Measurements from ENCODE around the gene TRIM38.
"Not testable (repeated sequence)": the region's sequence is repeated elsewhere in the genome, so short reads cannot be mapped to it uniquely, and the experiment has no call there.

Gene TRIM38

GRCh38 chr6:25990172-25990873 lies 27.7 kb downstream of the TRIM38 start:
- H3K27me3 ChIP-seq (ENCODE audit: control insufficient read depth, insufficient read depth, low read length, poor library complexity, severe bottlenecking): no peaks in the 10 kb centered on the region
- H3K27ac ChIP-seq (ENCODE audit: insufficient read depth, low read depth, low read length, poor library complexity, severe bottlenecking): no peak overlapping the region
- no peaks in the 10 kb centered on the region for H3K4me1 ChIP-seq (ENCODE audit: control insufficient read depth, insufficient read depth, low read length)
- no peak overlapping the region for H3K4me3 ChIP-seq (ENCODE audit: insufficient read depth, low read depth, low read length)
- H3K9me3 ChIP-seq (ENCODE audit: control insufficient read depth, low read length): no peaks in the 10 kb centered on the region
- H3K36me3 ChIP-seq (ENCODE audit: control insufficient read depth, insufficient read depth, low read length): no peaks in the 10 kb centered on the region
- 83 to 97% methylated on average over 1 of the region's 2 CpGs for WGBS, 2 experiments

GRCh38 chr6:25991785-25992412 lies 29.3 kb downstream of the TRIM38 start:
- no peaks in the 10 kb centered on the region for H3K9me3 ChIP-seq (ENCODE audit: control insufficient read depth, low read length)
- 16 to 19% methylated on average over 30 of the region's 30 CpGs for WGBS, 2 experiments
- H3K4me3 ChIP-seq (ENCODE audit: insufficient read depth, low read depth, low read length): peak overlapping the region; percentile 55
- no peaks in the 10 kb centered on the region for H3K4me1 ChIP-seq (ENCODE audit: control insufficient read depth, insufficient read depth, low read length)
- H3K27me3 ChIP-seq (ENCODE audit: control insufficient read depth, insufficient read depth, low read length, poor library complexity, severe bottlenecking): no peaks in the 10 kb centered on the region
- peak overlapping the region; percentile 55 for H3K27ac ChIP-seq (ENCODE audit: insufficient read depth, low read depth, low read length, poor library complexity, severe bottlenecking)
- no peaks in the 10 kb centered on the region for H3K36me3 ChIP-seq (ENCODE audit: control insufficient read depth, insufficient read depth, low read length)

DNA sequence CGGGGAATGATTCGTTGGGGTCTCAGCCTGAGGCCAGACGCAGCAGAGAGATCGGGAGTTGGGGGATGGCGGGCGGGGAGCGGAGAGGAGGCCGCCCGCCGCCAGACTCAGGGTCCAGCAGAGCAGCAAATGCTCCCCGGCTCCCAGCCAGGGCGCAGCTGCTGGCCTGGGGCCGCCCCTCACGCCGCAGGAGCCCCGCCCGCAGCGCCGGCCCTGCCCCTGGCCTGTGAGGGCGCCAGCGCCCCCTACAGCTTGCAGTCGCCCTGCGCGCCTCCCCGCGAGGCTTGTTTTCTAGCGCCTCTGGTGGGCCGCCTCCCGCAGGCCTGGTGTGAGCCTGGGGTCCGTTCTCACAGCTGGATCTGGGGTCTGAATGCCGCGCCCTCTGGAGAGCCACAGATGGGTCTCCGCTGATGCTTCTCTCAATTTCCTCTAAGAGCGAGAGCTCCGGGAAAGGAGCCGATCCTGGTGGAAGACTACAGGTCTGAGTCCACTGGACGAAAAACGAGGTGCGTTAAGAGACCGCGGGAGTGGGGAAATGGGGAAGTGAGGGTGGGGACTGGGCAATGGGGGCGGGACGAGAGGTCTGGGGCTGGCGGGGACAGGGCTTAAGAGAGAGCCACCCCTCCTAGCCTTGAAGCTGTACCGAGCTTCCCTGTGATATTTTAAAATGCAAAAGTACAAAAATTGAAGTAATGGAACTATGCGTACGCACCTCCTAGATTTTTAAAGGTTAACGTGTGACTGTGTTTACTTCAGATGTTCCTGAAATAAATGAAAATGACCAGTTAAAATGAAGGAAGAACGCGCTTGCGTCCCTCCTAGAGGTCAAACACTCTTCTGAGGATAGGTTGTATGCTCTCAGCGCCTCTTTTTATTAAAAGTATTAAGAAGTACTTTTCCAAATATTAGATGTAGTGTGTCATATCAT lies 30.1 kb downstream of the TRIM38 start:
- Histone ChIP-seq H3K36me3 (ENCODE audit: control insufficient read depth, insufficient read depth, low read length) (no peaks in the 10 kb centered on the region), H3K27ac (ENCODE audit: insufficient read depth, low read depth, low read length, poor library complexity, severe bottlenecking) (peak overlapping the region; percentile 55), H3K4me3 (ENCODE audit: insufficient read depth, low read depth, low read length) (peak overlapping the region; percentile 55), H3K4me1 (ENCODE audit: control insufficient read depth, insufficient read depth, low read length) (no peaks in the 10 kb centered on the region), H3K9me3 (ENCODE audit: control insufficient read depth, low read length) (no peaks in the 10 kb centered on the region), H3K27me3 (ENCODE audit: control insufficient read depth, insufficient read depth, low read length, poor library complexity, severe bottlenecking) (no peaks in the 10 kb centered on the region)
- WGBS, 2 experiments: 9 to 10% methylated on average over 50 to 51 of the region's 52 CpGs

GRCh38 chr6:25993341-25993684 lies 30.7 kb downstream of the TRIM38 start:
- H3K4me3 ChIP-seq (ENCODE audit: insufficient read depth, low read depth, low read length): peak overlapping the region; percentile 55
- H3K9me3 ChIP-seq (ENCODE audit: control insufficient read depth, low read length); H3K4me1 ChIP-seq (ENCODE audit: control insufficient read depth, insufficient read depth, low read length); H3K27ac ChIP-seq (ENCODE audit: insufficient read depth, low read depth, low read length, poor library complexity, severe bottlenecking); H3K36me3 ChIP-seq (ENCODE audit: control insufficient read depth, insufficient read depth, low read length); H3K27me3 ChIP-seq (ENCODE audit: control insufficient read depth, insufficient read depth, low read length, poor library complexity, severe bottlenecking): not testable (repeated sequence)
- WGBS, 2 experiments: 93% methylated on average over 5 to 6 of the region's 7 CpGs

- no peak overlapping the region for H3K4me3 ChIP-seq (ENCODE audit: insufficient read depth, low read depth, low read length)
- no peaks in the 10 kb centered on the region for H3K9me3 ChIP-seq (ENCODE audit: control insufficient read depth, low read length)
- no peaks in the 10 kb centered on the region for H3K4me1 ChIP-seq (ENCODE audit: control insufficient read depth, insufficient read depth, low read length)
- no peaks in the 10 kb centered on the region for H3K27me3 ChIP-seq (ENCODE audit: control insufficient read depth, insufficient read depth, low read length, poor library complexity, severe bottlenecking)
- no peak overlapping the region for H3K27ac ChIP-seq (ENCODE audit: insufficient read depth, low read depth, low read length, poor library complexity, severe bottlenecking)
- no peaks in the 10 kb centered on the region for H3K36me3 ChIP-seq (ENCODE audit: control insufficient read depth, insufficient read depth, low read length)
- no CpG with 5 or more reads among the region's 1 CpG for WGBS, 2 experiments
Observed at GRCh38 chr6:25995507-25995906, 32.9 kb downstream of the TRIM38 start.

DNA sequence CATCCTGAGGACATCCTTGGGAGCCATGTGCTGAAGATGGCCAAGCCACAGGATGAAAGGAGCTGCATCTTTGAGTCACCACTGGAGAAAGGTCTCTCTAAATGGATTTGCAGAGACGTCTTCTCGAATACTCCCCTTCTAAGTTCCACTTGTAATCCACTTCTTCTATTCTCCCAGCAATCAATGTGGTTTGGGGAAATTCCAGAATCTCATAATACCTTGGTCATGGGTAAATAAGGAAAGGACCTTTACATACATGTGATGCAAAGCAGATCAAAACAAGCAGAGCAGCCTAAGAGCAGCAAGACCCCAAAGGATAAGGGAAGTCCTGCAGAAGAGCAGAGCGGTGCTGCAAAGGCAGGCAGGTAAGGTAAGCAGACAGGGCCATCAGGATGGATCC lies 35.3 kb downstream of the TRIM38 start:
- Histone ChIP-seq H3K36me3 (ENCODE audit: control insufficient read depth, insufficient read depth, low read length) (no peaks in the 10 kb centered on the region), H3K4me1 (ENCODE audit: control insufficient read depth, insufficient read depth, low read length) (no peaks in the 10 kb centered on the region), H3K27ac (ENCODE audit: insufficient read depth, low read depth, low read length, poor library complexity, severe bottlenecking) (no peak overlapping the region), H3K4me3 (ENCODE audit: insufficient read depth, low read depth, low read length) (no peak overlapping the region), H3K27me3 (ENCODE audit: control insufficient read depth, insufficient read depth, low read length, poor library complexity, severe bottlenecking) (no peaks in the 10 kb centered on the region), H3K9me3 (ENCODE audit: control insufficient read depth, low read length) (no peaks in the 10 kb centered on the region)
- WGBS, 2 experiments: 92 to 94% methylated on average over 3 of the region's 3 CpGs

- Histone ChIP-seq H3K36me3 (ENCODE audit: control insufficient read depth, insufficient read depth, low read length) (no peaks in the 10 kb centered on the region), H3K27ac (ENCODE audit: insufficient read depth, low read depth, low read length, poor library complexity, severe bottlenecking) (no peak overlapping the region), H3K4me1 (ENCODE audit: control insufficient read depth, insufficient read depth, low read length) (no peaks in the 10 kb centered on the region), H3K4me3 (ENCODE audit: insufficient read depth, low read depth, low read length) (no peak overlapping the region), H3K27me3 (ENCODE audit: control insufficient read depth, insufficient read depth, low read length, poor library complexity, severe bottlenecking) (no peaks in the 10 kb centered on the region), H3K9me3 (ENCODE audit: control insufficient read depth, low read length) (no peaks in the 10 kb centered on the region)
Observed at GRCh38 chr6:25998379-25998778, 35.8 kb downstream of the TRIM38 start.

- H3K4me1 ChIP-seq (ENCODE audit: control insufficient read depth, insufficient read depth, low read length); H3K9me3 ChIP-seq (ENCODE audit: control insufficient read depth, low read length); H3K4me3 ChIP-seq (ENCODE audit: insufficient read depth, low read depth, low read length); H3K36me3 ChIP-seq (ENCODE audit: control insufficient read depth, insufficient read depth, low read length); H3K27ac ChIP-seq (ENCODE audit: insufficient read depth, low read depth, low read length, poor library complexity, severe bottlenecking); H3K27me3 ChIP-seq (ENCODE audit: control insufficient read depth, insufficient read depth, low read length, poor library complexity, severe bottlenecking): not testable (repeated sequence)
- WGBS, 2 experiments: 14 to 21% methylated on average over 1 to 2 of the region's 2 CpGs
Observed at GRCh38 chr6:25999225-25999624, 36.6 kb downstream of the TRIM38 start.

DNA sequence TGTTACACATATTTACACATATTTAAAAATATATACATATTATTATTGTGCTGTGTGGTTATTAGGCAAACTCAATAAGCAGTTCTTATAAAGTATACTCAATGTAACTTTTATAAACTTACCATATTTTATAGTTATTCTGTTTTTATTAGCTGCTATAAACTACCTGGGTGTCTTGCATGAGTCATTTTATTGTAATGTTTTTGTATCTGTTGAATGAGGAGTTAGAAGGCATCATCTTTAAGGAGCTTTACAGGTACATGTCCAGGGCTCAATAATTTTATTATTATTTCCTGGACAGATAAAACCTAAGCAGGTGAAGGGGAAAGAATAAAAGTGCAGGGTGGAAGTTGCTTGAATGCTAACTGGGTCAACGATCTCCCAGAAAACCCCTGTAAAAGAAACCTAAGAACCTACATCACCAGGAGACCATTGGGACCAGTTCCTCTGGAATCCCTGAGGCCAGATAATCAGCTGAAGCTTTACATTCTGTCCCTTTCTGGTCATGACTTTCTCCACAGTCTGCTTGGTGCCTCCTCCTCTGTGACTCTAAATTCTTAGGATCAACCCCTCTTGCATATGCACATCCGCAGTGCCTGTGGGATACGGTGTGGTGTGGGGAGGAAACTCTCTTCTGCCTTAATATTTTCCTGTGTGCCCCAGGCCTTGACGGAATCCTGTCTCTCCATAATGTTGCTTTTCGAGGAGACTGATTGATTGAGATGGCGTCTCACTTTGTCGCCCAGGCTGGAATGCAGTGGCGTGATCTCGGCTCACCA lies 38.0 kb downstream of the TRIM38 start:
- H3K36me3 ChIP-seq (ENCODE audit: control insufficient read depth, insufficient read depth, low read length): no peaks in the 10 kb centered on the region
- no peaks in the 10 kb centered on the region for H3K27me3 ChIP-seq (ENCODE audit: control insufficient read depth, insufficient read depth, low read length, poor library complexity, severe bottlenecking)
- no peaks in the 10 kb centered on the region for H3K9me3 ChIP-seq (ENCODE audit: control insufficient read depth, low read length)
- no peak overlapping the region for H3K4me3 ChIP-seq (ENCODE audit: insufficient read depth, low read depth, low read length)
- WGBS, 2 experiments: 89 to 92% methylated on average over 9 of the region's 9 CpGs
- H3K4me1 ChIP-seq (ENCODE audit: control insufficient read depth, insufficient read depth, low read length): no peaks in the 10 kb centered on the region
- H3K27ac ChIP-seq (ENCODE audit: insufficient read depth, low read depth, low read length, poor library complexity, severe bottlenecking): no peak overlapping the region

Measured in ectodermal cell (in vitro differentiated cells).